Tibial nerve (tissue), 4 donors: ENCODE data around the gene PWP2. TPM values are rescaled to one million over a fixed set of nuclear protein-coding genes. Genes with fewer than 3 reads are reported as not detected.

Experiments
- DNase-seq, 2 donors: peaks; one replicate each; pipeline ENCODE4 v3.0.0-alpha.2; 2019; ENCODE audit warnings: low spot score in 2 of 2
- H3K27ac ChIP-seq, 4 donors: fragments of 200-600 bp; sonication (generic) in 3 of 4; one replicate each; pipeline ENCODE4 v1.5.1; 2017 to 2019; ENCODE audit warnings: mild to moderate bottlenecking in 1 of 4
- H3K27me3 ChIP-seq, 2 donors: fragments of 200-600 bp; sonication (generic) in 1 of 2; one replicate each; pipeline versions ENCODE4 v1.5.1 to v1.6.0; 2017 to 2019
- H3K36me3 ChIP-seq, 3 donors: fragments of 200-600 bp; sonication (generic); one replicate each; pipeline ENCODE4 v1.5.1; 2018 to 2019
- H3K4me1 ChIP-seq, 4 donors: fragments of 200-600 bp; sonication (generic) in 3 of 4; one replicate each; pipeline ENCODE4 v1.5.1; 2017 to 2019
- H3K4me3 ChIP-seq, 4 donors: fragments of 200-600 bp; sonication (generic) in 3 of 4; one replicate each; pipeline ENCODE4 v1.5.1; 2017 to 2019; ENCODE audit warnings: mild to moderate bottlenecking in 1 of 4, moderate library complexity in 1 of 4
- H3K9me3 ChIP-seq, 4 donors: fragments of 200-600 bp; sonication (generic) in 3 of 4; one replicate each; pipeline ENCODE4 v1.5.1; 2017 to 2019
- CTCF ChIP-seq, 5 experiments: fragments of 200-600 bp in 3 of 5; fragments of 450-650 bp in 2 of 5; sonication (generic) in 3 of 5; IDR thresholded peaks; one replicate each; pipeline ENCODE4 v1.5.1; 2016 to 2019; ENCODE audit warnings: antibody characterized with exemption in 5 of 5, mild to moderate bottlenecking in 3 of 5, moderate library complexity in 2 of 5
- EP300 ChIP-seq, 2 donors: sonication (generic); formaldehyde crosslinking; IDR thresholded peaks; one replicate each; pipeline ENCODE4 v1.6.1; 2017; ENCODE audit warnings: antibody characterized with exemption in 2 of 2, mild to moderate bottlenecking in 1 of 2
- POLR2A ChIP-seq, 2 donors: fragments of 450-650 bp; IDR thresholded peaks; one replicate each; pipeline ENCODE4 v1.6.1; 2017; ENCODE audit warnings: antibody characterized with exemption in 2 of 2, mild to moderate bottlenecking in 2 of 2, moderate library complexity in 2 of 2
- WGBS, 2 donors: methylation state at CpG; one replicate each; pipeline ENCODE4 v1.1.5; 2018; 5-methylcytosine and 5-hydroxymethylcytosine counted together
- total RNA-seq, 4 donors: library from RNA; depleted of rRNA; stranded (reverse); fragments of >200 nt; gene quantifications; one replicate each; pipeline ENCODE4 v1.1.0, GENCODE V29; 2016

Gene PWP2
- total RNA-seq, 4 donors from 2014 or later = 4.7 to 22.0 (median 14.2) TPM

GRCh38 chr21:44086636-44087425, 20.4 kb upstream of the PWP2 start:
- no peak overlapping the region for H3K4me3 ChIP-seq
- WGBS, 2 donors = 77 to 80% methylated on average over 20 to 21 of the region's 21 CpGs
- DNase-seq = no peak
- no peak for TF ChIP-seq CTCF (IDR thresholded peaks at IDR 0.05)
- TF ChIP-seq EP300 (IDR thresholded peaks at IDR 0.05) = no peak
- no peak for TF ChIP-seq POLR2A (IDR thresholded peaks at IDR 0.05)
- no peaks in the 10 kb centered on the region for H3K9me3 ChIP-seq
- peak overlapping the region; percentile 80 to 90 (median 88) for H3K27ac ChIP-seq
- peaks cover 0 to 82% (median 9%) of the 10 kb centered on the region in 3 donors for H3K36me3 ChIP-seq
- no peaks in the 10 kb centered on the region for H3K27me3 ChIP-seq
- H3K4me1 ChIP-seq = peaks cover 0 to 52% (median 46%) of the 10 kb centered on the region in 4 donors

DNA sequence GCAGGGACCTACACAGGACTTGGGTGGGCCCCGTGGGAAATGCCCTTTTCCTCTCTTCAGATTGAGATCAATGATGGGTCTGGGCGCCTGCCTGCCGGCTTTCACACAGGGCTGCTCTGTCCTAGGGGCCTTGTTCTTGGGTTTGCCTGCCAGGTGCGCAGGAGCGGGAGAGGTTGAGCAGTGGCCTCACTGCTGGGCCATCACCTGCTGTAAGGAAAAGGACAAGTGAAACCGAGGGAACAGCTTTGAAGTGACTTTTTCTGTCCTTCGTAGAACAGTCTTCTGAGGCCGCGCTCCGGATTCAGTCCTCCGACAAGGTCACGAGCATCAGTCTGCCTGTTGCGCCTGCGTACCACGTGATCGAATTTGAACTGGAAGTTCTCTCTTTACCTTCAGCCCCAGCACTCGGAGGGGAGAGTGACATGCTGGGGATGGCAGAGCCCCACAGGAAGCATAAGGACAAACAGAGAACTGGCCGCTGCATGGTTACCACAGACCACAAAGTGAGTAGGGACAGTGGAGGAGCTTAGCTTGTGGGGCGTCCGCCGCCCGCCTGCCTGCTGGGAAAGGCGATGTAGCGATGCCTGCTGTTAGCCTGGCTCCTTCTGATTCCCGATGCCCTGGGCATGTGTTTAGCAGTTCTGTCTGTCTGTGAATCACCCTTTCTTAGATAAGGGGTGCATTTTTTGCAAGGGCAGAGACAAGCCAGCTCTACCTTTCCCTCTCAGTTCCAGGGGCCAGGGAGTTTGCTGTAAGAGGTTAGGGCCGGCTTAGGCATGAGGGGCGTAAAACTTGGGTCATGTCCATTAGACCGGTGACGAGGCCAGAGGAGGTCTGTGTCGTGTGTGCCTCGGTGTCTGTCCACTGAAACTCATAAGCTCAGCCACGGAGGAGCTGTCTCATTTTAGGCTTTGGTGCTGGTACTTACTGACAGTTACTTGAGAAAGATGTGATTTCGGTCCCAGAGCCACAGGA, 19.5 kb upstream of the PWP2 start:
- H3K4me1 ChIP-seq = peaks cover 0 to 52% (median 46%) of the 10 kb centered on the region in 4 donors
- peak overlapping the region; percentile 80 to 90 (median 88) for H3K27ac ChIP-seq
- no peak for DNase-seq
- TF ChIP-seq CTCF (IDR thresholded peaks at IDR 0.05) = no peak
- no peak for TF ChIP-seq EP300 (IDR thresholded peaks at IDR 0.05)
- no peak for TF ChIP-seq POLR2A (IDR thresholded peaks at IDR 0.05)
- WGBS, 2 donors = 88 to 93% methylated on average over 33 of the region's 33 CpGs
- no peaks in the 10 kb centered on the region for H3K27me3 ChIP-seq
- H3K9me3 ChIP-seq = no peaks in the 10 kb centered on the region
- peaks cover 0 to 80% (median 5%) of the 10 kb centered on the region in 3 donors for H3K36me3 ChIP-seq
- H3K4me3 ChIP-seq = no peak overlapping the region

DNA sequence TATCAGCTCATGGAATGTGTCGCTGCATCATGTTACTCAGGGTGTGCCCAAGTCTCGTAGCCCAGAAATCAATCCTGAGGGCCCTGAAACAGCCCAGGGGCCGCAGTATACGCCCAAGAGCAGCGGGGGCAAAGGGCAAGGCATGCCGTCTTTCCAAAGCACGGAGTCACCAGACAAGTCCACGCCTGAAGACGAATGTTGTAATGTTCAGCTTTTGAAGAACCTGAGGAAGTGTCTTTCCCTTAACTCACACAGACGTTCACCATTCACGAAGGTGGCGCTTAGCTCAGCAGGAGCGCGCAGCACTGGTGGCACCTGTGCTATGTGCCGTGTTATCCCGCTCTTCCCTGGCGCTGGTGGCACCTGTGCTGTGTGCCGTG, 18.8 kb upstream of the PWP2 start:
- DNase-seq = no peak
- WGBS, 2 donors = 89 to 91% methylated on average over 18 of the region's 18 CpGs
- Histone ChIP-seq H3K36me3 (peaks cover 0 to 80% (median 3%) of the 10 kb centered on the region in 3 donors), H3K27ac (peak overlapping the region in 2 of 4 donors; percentile 80 to 90), H3K4me3 (no peak overlapping the region), H3K4me1 (peaks cover 0 to 52% (median 45%) of the 10 kb centered on the region in 4 donors), H3K27me3 (no peaks in the 10 kb centered on the region), H3K9me3 (no peaks in the 10 kb centered on the region)
- TF ChIP-seq POLR2A (IDR thresholded peaks at IDR 0.05) = no peak

- peaks cover 0 to 83% (median 3%) of the 10 kb centered on the region in 3 donors for H3K36me3 ChIP-seq
- H3K9me3 ChIP-seq = no peaks in the 10 kb centered on the region
- peak overlapping the region in 3 of 4 donors; percentile 18 to 90 (median 80) for H3K27ac ChIP-seq
- H3K4me1 ChIP-seq = peaks cover 0 to 48% (median 41%) of the 10 kb centered on the region in 4 donors
- DNase-seq = no peak
- WGBS, 2 donors = 90 to 94% methylated on average over 30 of the region's 30 CpGs
- H3K4me3 ChIP-seq = no peak overlapping the region
- TF ChIP-seq POLR2A (IDR thresholded peaks at IDR 0.05) (no peak), CTCF (IDR thresholded peaks at IDR 0.05) (no peak), EP300 (IDR thresholded peaks at IDR 0.05) (no peak)
- no peaks in the 10 kb centered on the region for H3K27me3 ChIP-seq
These were observed 17.9 kb upstream of the PWP2 start for GRCh38 chr21:44089001-44089911.

GRCh38 chr21:44090325-44090724, 16.9 kb upstream of the PWP2 start:
- Histone ChIP-seq H3K36me3 (peaks cover 0 to 87% (median 3%) of the 10 kb centered on the region in 3 donors), H3K27ac (peak overlapping the region in 2 of 4 donors; percentile 29 to 80), H3K27me3 (no peaks in the 10 kb centered on the region), H3K4me3 (no peak overlapping the region), H3K4me1 (peaks cover 0 to 47% (median 37%) of the 10 kb centered on the region in 4 donors), H3K9me3 (no peaks in the 10 kb centered on the region)
- TF ChIP-seq POLR2A (IDR thresholded peaks at IDR 0.05) (no peak), CTCF (IDR thresholded peaks at IDR 0.05) (no peak), EP300 (IDR thresholded peaks at IDR 0.05) (no peak)
- no peak for DNase-seq
- WGBS, 2 donors = 93 to 97% methylated on average over 8 of the region's 8 CpGs
